ENCODE data around the gene KCTD10.

Gene KCTD10

DNA sequence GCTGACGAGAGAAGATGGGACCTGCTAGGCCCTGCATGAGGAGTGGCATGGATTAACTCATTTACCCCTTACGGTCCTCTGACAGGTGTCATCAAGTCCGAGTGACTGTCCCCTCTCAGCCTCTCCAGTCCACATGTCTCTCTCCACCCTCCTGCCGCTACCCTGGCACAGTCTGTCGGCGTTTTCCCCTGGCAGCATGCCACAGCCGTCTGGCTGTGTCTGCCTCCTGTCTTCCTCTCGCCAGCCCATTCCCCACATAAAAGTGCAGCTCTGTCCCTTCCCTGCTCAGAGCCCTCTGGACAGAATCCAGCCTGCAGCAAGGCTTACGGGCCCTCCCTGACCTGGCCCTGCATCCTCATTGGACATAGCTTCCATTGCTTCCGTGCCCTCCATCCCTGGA, 46.0 kb upstream of the KCTD10 start:
- TF ChIP-seq, protein P1, sequence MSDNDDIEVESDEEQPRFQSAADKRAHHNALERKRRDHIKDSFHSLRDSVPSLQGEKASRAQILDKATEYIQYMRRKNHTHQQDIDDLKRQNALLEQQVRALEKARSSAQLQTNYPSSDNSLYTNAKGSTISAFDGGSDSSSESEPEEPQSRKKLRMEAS (IDR thresholded peaks at IDR 0.05) = no peak
- TF ChIP-seq, protein P2, sequence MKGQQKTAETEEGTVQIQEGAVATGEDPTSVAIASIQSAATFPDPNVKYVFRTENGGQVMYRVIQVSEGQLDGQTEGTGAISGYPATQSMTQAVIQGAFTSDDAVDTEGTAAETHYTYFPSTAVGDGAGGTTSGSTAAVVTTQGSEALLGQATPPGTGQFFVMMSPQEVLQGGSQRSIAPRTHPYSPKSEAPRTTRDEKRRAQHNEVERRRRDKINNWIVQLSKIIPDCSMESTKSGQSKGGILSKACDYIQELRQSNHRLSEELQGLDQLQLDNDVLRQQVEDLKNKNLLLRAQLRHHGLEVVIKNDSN (IDR thresholded peaks at IDR 0.05) = no peak
- TF ChIP-seq CREB1 (IDR thresholded peaks at IDR 0.05; ENCODE audit: low read depth) (no peak), ZBTB7A (IDR thresholded peaks at IDR 0.05; ENCODE audit: low read depth) (no peak), CEBPB (IDR thresholded peaks at IDR 0.05) (no peak), EGR1 (IDR thresholded peaks at IDR 0.05) (no peak), TAF1 (IDR thresholded peaks at IDR 0.05; ENCODE audit: low read depth) (no peak), RAD21 (IDR thresholded peaks at IDR 0.05; ENCODE audit: low read depth) (no peak), EP300 (IDR thresholded peaks at IDR 0.05; ENCODE audit: borderline replicate concordance) (no peak), TEAD4 (IDR thresholded peaks at IDR 0.05) (no peak)
- TF ChIP-seq, protein P3, sequence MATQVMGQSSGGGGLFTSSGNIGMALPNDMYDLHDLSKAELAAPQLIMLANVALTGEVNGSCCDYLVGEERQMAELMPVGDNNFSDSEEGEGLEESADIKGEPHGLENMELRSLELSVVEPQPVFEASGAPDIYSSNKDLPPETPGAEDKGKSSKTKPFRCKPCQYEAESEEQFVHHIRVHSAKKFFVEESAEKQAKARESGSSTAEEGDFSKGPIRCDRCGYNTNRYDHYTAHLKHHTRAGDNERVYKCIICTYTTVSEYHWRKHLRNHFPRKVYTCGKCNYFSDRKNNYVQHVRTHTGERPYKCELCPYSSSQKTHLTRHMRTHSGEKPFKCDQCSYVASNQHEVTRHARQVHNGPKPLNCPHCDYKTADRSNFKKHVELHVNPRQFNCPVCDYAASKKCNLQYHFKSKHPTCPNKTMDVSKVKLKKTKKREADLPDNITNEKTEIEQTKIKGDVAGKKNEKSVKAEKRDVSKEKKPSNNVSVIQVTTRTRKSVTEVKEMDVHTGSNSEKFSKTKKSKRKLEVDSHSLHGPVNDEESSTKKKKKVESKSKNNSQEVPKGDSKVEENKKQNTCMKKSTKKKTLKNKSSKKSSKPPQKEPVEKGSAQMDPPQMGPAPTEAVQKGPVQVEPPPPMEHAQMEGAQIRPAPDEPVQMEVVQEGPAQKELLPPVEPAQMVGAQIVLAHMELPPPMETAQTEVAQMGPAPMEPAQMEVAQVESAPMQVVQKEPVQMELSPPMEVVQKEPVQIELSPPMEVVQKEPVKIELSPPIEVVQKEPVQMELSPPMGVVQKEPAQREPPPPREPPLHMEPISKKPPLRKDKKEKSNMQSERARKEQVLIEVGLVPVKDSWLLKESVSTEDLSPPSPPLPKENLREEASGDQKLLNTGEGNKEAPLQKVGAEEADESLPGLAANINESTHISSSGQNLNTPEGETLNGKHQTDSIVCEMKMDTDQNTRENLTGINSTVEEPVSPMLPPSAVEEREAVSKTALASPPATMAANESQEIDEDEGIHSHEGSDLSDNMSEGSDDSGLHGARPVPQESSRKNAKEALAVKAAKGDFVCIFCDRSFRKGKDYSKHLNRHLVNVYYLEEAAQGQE (IDR thresholded peaks at IDR 0.05; ENCODE audit: low read depth) = no peak

DNA sequence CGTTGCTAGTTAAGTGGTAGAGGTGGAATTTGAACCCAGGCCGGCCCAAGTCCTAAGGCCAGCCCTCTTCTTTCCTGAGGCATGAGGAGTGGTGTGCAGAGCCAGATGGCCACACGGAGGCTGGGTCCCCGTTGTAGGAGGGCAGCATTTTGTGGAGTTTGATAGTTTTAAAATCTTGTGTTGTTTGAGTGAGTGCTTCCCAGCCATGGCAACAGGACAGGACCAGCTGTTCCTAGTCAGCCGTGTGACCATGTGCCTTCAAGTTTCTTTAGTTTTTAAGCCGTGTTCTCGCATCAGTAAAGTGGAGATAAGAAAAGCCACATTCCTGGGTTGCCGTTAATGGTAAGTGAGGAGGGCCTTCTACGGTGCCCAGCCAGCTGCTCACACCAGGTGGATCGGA, 44.7 kb upstream of the KCTD10 start:
- TF ChIP-seq, protein P2 (IDR thresholded peaks at IDR 0.05) = no peak
- TF ChIP-seq ZBTB7A (IDR thresholded peaks at IDR 0.05; ENCODE audit: low read depth) = no peak
- TF ChIP-seq, protein P1 (IDR thresholded peaks at IDR 0.05) = no peak
- no peak for TF ChIP-seq RAD21 (IDR thresholded peaks at IDR 0.05; ENCODE audit: low read depth)

DNA sequence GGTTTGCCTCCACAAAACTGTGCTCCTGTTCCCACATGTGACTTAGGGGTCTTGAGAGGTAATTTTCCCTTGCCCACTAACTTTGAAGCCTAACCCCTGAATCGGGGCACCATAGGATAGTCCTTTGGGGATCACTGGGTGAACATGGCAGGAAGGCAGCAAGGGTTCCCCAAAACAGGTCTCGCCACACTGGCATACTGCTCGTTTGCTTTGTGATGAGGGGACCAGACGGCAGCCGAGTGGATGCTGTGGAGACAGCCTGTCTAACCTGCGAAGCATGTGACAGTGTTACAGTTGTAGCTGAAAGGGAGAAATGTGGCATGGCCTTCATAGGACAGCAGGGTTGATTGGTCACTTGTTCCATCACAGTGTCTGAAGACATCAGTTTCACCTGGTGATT, 42.7 kb upstream of the KCTD10 start:
- TF ChIP-seq, protein P2 (IDR thresholded peaks at IDR 0.05) = no peak
- TF ChIP-seq EP300 (IDR thresholded peaks at IDR 0.05; ENCODE audit: borderline replicate concordance) (no peak), CEBPB (IDR thresholded peaks at IDR 0.05) (no peak), RAD21 (IDR thresholded peaks at IDR 0.05; ENCODE audit: low read depth) (no peak), ZBTB7A (IDR thresholded peaks at IDR 0.05; ENCODE audit: low read depth) (no peak), FOXM1 (IDR thresholded peaks at IDR 0.05; ENCODE audit: borderline replicate concordance, low read depth) (no peak), TAF1 (IDR thresholded peaks at IDR 0.05; ENCODE audit: low read depth) (no peak), YY1 (IDR thresholded peaks at IDR 0.05; ENCODE audit: low read depth) (no peak), CREB1 (IDR thresholded peaks at IDR 0.05; ENCODE audit: low read depth) (no peak), TEAD4 (IDR thresholded peaks at IDR 0.05) (no peak), TCF12 (IDR thresholded peaks at IDR 0.05; ENCODE audit: low read depth) (no peak), EGR1 (IDR thresholded peaks at IDR 0.05) (no peak), NFIC (IDR thresholded peaks at IDR 0.05) (no peak)
- TF ChIP-seq, protein P3 (IDR thresholded peaks at IDR 0.05; ENCODE audit: low read depth) = no peak
- TF ChIP-seq, protein P1 (IDR thresholded peaks at IDR 0.05) = no peak

DNA sequence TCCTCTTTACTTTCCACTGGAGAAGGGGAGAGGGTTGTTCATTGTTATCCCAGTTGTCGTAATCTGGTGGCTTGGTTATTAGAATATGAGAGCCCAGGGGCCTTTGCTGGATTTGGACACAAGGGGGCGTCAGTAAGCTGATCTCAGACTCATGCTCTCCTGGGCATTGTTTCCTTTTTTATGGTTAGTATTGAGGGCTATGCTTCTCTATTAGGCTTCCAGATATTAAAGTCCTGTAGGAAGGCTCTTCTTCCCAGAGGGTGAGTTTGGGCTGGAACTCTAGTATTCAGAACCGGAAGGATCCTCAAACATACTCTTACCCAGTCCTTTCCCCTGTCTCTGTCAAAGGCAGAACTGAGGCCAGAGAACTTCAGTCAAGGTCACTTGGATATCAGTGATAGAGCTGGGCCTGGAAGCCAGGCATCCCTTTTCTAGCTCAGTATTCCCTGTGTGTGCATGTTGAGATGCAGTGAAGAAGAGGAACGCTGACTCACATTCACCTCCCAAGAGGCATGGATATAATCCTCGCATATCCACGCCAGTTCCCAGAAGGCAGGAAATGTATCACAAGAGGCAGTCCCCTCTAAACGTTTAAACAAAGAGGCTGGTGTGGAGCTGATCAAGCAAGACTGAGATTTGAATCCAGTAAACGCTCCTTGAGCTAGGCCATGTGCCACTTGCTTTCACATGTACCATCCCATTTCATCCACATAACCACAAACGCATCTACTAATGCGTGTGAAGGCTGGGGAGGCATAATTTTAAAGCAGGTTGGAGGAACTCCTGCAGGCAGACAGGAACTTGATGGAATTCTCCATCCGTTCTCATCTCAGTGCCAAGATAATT, 41.9 kb upstream of the KCTD10 start:
- no peak for TF ChIP-seq NFIC (IDR thresholded peaks at IDR 0.05)
- peak; percentile 75 for TF ChIP-seq RAD21 (IDR thresholded peaks at IDR 0.05; ENCODE audit: low read depth)

DNA sequence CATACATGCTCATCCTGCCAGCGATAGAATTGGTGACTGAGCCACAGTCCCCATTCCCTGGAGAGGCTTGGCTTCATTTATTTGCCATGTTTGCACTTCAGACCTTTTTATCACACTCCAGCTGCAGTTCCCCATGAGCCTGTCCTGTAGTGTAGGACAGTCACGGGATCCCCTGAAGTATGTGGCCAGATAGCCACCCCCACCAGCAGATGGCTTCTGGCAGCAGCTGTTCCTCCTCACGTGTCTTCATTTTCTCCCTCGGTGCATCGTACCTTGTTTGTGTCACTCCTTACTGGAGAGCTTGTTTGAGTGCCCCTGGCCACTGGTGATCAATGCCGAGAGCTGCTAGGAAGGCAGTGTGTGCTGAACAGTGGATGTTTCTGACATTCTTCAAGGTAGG, 40.5 kb upstream of the KCTD10 start:
- no peak for TF ChIP-seq NFIC (IDR thresholded peaks at IDR 0.05)
- no peak for TF ChIP-seq ZBTB7A (IDR thresholded peaks at IDR 0.05; ENCODE audit: low read depth)
- no peak for TF ChIP-seq FOXM1 (IDR thresholded peaks at IDR 0.05; ENCODE audit: borderline replicate concordance, low read depth)
- TF ChIP-seq, protein P3 (IDR thresholded peaks at IDR 0.05; ENCODE audit: low read depth) = no peak
- no peak for TF ChIP-seq CEBPB (IDR thresholded peaks at IDR 0.05)
- TF ChIP-seq TCF12 (IDR thresholded peaks at IDR 0.05; ENCODE audit: low read depth) = no peak
- TF ChIP-seq EGR1 (IDR thresholded peaks at IDR 0.05) = no peak
- no peak for TF ChIP-seq CREB1 (IDR thresholded peaks at IDR 0.05; ENCODE audit: low read depth)
- no peak for TF ChIP-seq TAF1 (IDR thresholded peaks at IDR 0.05; ENCODE audit: low read depth)
- TF ChIP-seq EP300 (IDR thresholded peaks at IDR 0.05; ENCODE audit: borderline replicate concordance) = no peak

Measured in Ishikawa (cell line).